GM19468 (cell line): Measurements from ENCODE around the gene LRP5.
"Not testable (repeated sequence)": the region's sequence is repeated elsewhere in the genome, so short reads cannot be mapped to it uniquely, and the experiment has no call there.

Experiments
- ATAC-seq: cut with Tn5 transposase; IDR thresholded peaks from one replicate; pipeline ENCODE4 v1.9.1; 2021; ENCODE audit warnings: mild to moderate bottlenecking, moderate library complexity, moderate number of reproducible peaks; ENCODE audit not compliant: unreplicated experiment; ENCODE audit errors: extremely low read depth

LRP5 gene

DNA sequence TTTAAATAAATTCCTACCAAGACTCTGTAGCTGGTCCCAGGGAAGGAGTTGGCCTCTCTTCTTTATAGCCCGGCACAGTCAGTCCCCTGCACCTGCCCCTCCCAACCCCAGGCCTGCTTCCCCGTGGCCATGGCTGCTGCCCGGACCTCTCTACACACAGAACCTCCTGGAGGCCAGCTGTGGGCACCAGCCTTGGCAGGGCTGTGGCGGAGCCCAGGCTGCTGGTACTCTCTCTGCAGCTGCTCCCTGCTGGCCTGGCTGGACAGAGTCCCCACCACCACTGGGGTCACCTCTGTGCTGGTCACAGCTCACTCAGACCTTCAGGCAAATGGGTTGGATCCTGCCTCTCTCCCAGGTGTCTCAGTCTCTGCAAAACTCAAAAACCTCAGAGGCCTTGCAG, 69.3 kb downstream of the LRP5 start:
- ATAC-seq = no peak

DNA sequence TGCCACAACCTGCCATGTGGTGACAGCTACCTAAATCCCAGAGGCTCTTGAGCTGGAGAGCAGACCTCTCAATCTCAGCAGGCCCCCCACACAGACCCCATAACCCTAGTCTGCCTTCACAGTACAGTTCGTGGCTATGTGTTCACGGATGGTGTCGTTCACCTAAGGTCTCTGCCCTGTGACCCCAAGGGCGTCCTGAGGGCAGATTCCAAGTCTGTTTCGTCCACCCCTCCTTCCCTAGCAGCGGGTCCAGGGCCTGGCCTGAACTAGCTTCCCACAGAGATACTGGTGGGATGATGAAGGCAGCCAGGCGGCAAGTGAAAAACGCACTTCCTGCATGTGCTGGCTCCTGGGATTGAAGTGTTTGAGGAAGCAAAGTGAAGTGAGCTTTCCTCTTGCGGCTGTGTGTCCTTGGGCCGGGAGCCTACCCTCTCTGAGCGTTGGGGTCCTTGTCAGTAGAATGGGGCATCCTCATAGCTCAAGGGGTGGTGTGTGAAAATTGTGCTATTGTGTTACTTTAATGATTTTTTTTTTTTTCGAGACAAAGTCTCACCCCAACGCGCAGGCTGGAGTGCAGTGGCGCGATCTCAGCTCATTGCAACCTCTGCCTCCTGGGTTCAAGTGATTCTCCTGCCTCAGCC, 70.1 kb downstream of the LRP5 start:
- no peak for ATAC-seq

DNA sequence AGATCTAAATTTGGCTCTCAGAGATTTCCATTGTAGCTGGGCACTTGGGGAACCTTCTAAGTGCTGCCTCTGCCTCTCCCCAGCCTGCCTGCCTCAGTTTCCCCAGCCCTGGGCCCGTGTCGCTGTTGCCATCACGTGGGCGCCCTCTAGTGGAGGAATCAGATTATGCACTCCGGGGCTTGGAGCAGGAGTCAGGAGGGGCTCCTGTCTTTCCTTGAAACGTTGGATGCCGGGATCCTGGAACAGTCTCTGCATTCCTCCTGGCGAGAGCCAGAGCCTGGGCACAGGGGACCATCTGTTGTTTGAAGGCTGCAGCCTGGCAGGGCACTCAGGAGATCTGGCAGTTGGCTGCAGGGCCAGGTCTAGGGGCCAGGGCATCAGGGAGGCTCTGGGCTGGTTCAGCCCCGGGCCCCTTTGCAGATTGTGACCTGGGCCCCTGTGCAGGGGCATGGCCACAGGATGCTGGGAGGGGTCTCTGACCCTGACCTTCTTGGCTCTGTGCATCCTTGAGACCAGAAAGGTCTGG, 71.6 kb downstream of the LRP5 start:
- ATAC-seq = no peak

DNA sequence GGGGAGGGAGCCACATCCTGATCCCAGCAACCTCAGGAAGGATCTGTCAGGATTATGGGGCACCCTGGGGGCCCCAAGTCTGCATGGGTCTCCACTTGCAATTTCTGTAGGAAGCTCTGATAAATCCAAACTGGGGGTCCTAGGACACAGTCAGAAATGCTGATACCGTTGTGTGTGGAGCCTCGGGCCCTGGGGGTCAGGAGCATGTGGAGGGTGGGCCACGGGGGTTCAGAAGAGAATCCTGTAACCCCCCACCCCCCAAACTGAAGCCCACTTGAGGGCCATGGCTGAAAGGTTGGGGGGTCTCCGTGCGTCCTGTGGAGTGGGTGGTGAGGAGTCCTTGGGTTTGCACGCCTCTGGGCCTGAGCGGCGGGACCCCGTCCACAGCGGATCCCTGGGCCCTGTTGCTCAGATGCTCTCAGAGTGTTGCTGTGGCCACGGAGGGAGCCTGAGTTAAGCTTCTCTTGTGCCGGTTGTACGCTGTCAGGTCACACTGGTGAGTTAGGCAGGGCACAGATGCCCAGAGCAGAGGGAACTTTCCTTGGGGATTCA, 72.2 kb downstream of the LRP5 start:
- ATAC-seq = no peak

DNA sequence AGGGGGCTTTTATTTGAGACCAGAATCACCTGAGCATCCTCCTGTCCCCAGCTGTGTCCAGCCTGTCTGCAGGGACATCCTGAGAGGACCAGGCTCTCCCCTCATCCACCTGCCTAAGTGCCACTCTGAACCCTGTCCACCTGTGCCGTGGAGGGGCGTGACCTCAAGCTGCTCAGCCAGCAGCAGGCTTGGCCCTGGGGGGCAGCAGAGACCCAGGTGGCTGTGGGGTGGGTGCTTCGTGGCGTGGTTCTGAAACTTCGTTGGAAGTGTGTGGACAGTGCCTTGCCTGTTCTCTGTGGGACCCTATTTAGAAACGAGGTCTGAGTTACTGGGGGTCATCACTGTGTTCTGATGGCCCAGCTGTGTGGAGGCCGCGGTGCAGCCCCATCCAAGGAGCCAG, 72.7 kb downstream of the LRP5 start:
- ATAC-seq = no peak

DNA sequence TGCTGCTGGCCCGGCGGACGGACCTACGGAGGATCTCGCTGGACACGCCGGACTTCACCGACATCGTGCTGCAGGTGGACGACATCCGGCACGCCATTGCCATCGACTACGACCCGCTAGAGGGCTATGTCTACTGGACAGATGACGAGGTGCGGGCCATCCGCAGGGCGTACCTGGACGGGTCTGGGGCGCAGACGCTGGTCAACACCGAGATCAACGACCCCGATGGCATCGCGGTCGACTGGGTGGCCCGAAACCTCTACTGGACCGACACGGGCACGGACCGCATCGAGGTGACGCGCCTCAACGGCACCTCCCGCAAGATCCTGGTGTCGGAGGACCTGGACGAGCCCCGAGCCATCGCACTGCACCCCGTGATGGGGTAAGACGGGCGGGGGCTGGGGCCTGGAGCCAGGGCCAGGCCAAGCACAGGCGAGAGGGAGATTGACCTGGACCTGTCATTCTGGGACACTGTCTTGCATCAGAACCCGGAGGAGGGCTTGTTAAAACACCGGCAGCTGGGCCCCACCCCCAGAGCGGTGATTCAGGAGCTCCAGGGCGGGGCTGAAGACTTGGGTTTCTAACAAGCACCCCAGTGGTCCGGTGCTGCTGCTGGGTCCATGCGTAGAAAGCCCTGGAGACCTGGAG, 74.1 kb downstream of the LRP5 start:
- no peak for ATAC-seq

DNA sequence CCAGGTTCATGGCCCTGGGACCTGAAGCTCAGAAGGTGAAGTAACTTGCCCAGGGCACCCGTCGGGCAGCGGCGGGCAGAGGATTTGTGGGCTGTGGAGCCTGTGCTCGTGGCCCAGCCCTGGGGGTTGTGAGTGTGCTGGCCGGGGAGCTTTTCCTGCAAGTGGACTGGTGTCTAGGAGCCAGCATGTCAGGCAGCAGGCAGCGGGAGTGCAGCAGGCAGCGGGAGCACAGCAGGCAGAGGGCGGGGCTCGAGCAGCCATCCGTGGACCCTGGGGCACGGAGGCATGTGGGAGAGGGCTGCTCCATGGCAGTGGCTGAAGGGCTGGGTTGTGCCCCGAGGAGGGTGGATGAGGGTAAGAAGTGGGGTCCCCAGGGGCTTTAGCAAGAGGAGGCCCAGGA, 75.4 kb downstream of the LRP5 start:
- no peak for ATAC-seq

DNA sequence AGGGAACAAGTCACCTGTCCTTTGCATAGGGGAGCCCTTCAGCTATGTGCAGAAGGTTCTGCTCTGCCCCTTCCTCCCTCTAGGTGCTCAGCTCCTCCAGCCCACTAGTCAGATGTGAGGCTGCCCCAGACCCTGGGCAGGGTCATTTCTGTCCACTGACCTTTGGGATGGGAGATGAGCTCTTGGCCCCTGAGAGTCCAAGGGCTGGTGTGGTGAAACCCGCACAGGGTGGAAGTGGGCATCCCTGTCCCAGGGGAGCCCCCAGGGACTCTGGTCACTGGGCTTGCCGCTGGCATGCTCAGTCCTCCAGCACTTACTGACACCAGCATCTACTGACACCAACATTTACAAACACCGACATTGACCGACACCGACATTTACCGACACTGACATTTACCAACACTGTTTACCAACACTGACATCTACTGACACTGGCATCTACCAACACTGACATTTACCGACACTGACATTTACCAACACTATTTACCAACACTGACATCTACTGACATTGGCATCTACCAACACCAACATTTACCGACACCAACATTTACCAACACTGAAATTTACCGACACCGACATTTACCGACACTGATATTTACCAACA, 76.3 kb downstream of the LRP5 start:
- no peak for ATAC-seq

DNA sequence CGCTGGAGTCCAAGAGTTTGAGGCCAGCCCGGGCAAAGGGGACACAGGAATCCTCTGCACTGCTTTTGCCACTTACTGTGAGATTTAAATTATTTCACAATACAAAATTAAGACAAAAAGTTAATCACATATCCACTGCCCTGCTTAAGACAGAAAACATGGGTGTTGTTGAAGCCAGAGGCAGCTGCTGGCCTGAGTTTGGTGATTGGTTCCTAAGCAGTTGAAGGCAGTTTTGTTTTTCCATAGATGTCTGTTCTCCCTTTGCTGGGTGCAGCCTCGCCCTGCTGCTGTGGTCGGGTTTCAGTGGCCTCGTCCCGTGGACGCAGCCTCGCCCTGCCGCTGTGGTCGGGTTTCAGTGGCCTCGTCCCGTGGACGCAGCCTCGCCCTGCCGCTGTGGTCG, 77.9 kb downstream of the LRP5 start:
- no peak for ATAC-seq

DNA sequence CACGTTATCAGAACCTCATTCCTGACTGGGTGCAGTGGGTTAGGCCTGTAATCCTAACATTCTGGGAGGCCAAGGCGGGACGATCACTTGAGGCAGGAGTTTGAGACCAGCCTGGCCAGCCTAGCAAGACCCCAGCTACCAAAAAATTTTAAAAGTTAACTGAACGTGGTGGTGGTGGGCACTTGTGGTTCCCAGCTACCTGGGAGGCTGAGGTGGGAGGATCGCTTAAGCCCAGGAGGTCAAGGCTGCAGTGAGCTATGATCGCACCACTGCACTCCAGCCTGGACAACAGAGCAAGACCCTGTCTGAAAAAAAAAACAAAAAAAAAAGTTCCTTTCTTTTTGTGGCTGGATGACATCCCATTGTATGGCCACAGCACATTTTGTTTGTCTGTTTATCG, 80.4 kb downstream of the LRP5 start:
- no peak for ATAC-seq

DNA sequence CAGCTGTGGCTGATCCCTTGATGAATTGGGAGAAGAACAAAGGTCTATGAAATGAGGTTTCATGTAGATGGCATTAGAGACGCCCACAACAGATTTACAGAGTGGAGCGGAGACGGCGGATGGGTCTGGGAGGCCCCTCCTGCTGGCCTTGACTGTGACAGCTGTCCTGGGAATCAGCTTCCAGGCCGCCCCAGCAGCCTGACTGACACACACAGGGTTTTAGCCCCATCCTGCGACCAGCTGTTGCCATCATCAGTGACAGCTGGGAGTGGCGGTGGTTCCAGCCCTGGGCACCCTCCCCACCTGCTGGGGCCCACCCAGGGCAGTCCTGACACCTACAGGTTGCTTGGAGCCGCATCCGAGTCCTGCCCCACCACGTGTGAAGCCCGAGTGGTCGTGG, 84.1 kb downstream of the LRP5 start:
- ATAC-seq = no peak

DNA sequence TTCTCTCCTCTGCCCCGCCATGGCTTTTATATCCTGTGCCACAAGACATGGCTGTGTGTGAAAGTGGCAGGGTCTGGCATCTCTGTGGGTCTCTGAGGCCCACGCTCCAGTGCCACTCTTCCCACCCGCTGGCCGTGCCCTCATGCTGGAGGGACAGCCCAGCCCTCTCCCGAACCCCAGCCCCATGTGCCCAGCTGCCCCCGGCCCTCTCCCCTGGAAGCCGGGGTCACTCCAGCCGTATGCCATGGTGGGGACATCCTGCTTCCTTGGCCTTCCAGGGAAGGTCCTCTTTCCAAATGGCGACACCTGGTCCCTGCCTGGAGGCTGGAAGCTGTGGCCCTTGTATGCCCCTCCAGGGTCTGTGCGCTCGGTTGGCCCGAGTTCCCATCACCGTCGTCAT, 84.9 kb downstream of the LRP5 start:
- no peak for ATAC-seq

DNA sequence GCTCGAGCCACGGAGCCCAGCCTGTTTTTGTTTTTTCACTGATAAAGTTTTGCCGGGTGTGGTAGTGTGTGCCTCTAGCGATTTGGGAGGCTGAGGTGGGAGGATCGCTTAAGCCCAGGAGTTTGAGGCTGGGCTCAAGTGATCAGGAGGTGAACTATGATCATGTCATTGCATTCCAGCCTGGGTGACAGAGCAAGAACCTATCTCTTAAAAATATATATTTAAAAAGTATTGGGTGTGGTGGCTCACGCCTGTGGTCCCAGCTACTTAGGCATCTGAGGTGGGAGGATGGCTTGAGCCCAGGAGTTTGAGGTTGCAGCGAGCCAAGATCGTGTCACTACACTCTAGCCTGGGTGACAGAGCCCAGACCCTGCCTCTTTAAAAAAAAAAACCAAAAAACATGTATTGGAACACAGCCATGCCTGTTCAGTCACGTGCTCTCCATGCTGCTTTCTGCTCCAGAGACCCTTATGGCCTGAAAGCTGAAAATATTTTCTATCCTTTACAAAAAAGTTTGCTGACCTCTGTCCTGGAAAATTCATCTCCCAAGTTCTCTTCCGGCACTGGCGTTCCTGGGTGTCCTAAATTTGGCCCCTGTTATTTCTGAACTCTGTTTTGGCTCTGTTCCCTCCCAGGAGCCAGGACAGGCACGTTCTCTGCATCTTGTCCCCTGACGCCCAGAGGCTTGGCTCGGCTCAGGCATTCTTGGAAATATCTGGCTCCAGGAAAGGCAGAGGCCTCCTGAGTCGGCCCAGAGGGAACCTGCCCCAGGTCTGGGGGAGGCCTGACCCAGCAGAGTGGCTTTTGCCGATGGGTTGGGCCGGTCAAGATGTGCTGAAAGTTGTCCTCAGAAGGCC, 86.8 kb downstream of the LRP5 start:
- no peak for ATAC-seq

DNA sequence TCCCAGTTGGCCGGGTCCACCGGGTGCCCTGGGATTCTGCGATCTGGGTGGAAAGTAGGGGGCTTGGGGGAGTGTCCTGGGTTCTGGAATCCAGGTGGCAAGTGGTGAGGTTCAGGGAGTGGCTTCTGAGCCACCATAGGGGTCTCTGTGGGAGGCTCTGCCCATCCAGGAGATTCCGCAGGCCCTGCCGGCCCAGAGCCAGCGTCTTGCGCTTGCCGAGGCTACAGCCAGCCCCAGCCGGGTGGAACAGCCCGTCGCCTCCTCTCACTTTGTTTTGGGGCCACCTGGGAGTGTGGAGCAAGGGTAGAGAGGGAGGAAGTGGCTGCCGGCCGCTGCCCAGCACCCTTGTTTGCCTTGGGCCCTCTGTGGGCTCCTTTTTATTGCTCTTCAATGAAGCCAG, 87.5 kb downstream of the LRP5 start:
- ATAC-seq = no peak

DNA sequence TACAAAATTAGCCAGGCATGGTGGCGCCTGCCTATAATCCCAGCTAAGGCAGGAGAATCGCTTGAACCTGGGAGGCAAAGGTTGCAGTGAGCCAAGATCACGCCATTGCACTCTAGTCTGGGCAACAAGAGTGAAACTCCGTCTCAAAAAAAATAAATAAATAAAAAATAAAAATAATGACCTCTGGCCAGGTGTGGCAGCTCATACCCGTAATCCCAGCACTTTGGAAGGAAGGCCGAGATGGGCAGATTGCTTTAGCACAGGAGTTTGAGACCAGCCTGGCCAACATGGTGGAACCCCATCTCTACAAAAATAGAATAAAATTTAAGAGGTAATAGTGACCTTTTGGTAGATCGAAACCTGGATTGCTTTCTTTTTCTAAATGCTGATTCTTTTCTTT, 88.2 kb downstream of the LRP5 start:
- not testable (repeated sequence) for ATAC-seq

DNA sequence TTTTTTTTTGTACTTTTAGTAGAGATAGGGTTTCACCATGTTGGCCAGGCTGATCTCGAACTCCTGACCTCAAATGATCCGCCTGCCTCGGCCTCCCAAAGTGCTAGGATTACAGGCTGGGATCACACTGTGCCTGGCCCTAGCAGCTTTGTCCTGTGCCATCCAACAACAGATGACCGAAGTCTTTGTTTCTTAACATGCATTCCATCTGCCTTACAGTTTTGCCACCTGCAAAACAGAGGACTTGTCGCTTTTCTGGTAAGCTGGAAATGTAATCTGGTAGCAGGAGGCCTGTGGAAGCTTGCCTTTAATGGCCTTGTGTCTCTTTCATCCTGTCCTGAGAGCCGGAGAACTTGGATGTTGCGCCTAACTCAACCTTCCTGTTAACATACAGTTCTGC, 89.5 kb downstream of the LRP5 start:
- ATAC-seq = no peak

DNA sequence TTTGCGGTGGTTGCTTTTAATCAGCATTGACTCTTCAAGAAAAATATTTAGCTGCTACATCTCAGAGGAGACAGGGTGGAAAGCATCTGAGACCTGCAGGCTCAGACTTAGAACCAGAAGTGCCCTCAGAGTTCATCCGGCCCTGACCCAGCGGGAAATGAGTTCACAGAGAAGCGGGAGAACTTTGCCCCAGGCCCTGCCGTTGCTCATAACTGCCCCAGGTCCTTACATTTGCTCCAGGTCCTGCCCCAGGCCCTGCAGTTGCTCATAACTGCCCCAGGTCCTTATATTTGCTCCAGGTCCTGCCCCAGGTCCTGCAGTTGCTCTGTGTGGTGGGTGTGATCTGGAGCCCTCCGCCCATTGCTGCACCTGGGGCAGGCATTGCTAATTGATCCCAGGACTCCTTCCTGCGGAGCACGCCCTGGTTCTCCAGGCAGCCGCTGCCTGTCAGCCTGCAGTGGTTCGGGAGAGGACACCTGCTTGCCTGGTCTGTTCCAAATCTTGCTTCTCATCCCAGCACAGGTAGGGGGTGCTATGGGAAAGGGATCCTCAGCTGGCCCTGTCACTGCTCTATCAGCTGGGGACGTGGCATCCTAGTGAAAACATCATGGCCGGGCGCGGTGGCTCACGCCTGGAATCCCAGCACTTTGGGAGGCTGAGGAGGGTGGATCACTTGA, 90.1 kb downstream of the LRP5 start:
- ATAC-seq = no peak

DNA sequence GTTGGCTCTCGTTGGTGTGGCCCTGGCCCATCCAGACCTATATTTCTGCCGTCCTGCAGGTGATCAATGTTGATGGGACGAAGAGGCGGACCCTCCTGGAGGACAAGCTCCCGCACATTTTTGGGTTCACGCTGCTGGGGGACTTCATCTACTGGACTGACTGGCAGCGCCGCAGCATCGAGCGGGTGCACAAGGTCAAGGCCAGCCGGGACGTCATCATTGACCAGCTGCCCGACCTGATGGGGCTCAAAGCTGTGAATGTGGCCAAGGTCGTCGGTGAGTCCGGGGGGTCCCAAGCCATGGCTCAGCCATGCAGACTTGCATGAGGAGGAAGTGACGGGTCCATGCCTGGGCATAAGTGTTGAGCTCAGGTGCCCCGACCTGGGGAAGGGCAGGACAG, 91.0 kb downstream of the LRP5 start:
- no peak for ATAC-seq

DNA sequence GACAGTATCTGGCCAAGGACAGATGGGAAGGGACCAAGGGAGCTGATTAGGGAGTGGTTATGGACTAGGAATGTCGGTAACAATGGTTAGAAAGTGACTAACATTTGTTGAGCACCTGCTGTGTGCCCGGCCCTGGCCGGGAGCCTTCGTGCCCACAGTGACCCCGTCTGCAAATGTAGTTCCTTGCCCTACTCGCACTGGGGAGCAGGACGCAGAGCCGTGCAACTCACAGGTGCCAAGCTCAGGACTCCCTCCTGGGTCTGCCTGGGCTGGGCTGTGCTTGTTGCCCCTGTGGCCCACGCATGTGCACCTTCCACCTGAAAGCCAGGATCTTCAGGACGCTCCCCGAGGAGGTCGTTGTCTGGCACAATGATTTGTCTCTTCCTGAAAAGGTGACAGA, 91.4 kb downstream of the LRP5 start:
- ATAC-seq = no peak
